SK-N-SH (cell line): ENCODE results near the gene UBE2S. TPM values are rescaled to one million over a fixed set of nuclear protein-coding genes. Genes with fewer than 3 reads are reported as not detected.

Experiments used
- CTCF ChIA-PET: fragments of 300-600, 350-600 bp; formaldehyde crosslinking; extraction: SDS; loops from one replicate; lab custom pipeline; 2021; lab: Yijun Ruan, JAX
- POLR2A ChIA-PET: fragments of 350-600 bp; sonication (Branson Sonifier 250); formaldehyde crosslinking; extraction: SDS; loops from one replicate; lab custom pipeline; 2020; ENCODE audit warnings: antibody characterized with exemption, inconsistent platforms; lab: Yijun Ruan, JAX
- DNase-seq: peaks from one replicate; pipeline ENCODE4 v3.0.0; 2012
- H2AFZ ChIP-seq: fragments of 200-600 bp; sonication (generic); 2 replicates; pipeline ENCODE4 v1.8.1; 2016; ENCODE audit warnings: antibody characterized with exemption, mild to moderate bottlenecking, low read depth
- H3F3A ChIP-seq: fragments of 200-600 bp; sonication (generic); replicated peaks from 2 replicates; pipeline ENCODE3; 2016; ENCODE audit warnings: antibody characterized with exemption, mild to moderate bottlenecking; ENCODE audit not compliant: insufficient read depth
- H3K27ac ChIP-seq, 2 experiments: fragments of 200-500 bp in 1 of 2; fragments of 200-600 bp in 1 of 2; sonication (Bioruptor generic) in 1 of 2; sonication (generic), shearing (Covaris generic) in 1 of 2; 2 replicates each; pipeline versions ENCODE4 v1.5.1 to v1.6.1; 2014 to 2016; ENCODE audit warnings: low read depth in 2 of 2, inconsistent platforms in 1 of 2, low read length in 1 of 2, mild to moderate bottlenecking in 1 of 2, mixed read lengths in 1 of 2
- H3K27me3 ChIP-seq: fragments of 200-600 bp; sonication (generic), shearing (Covaris generic); 2 replicates; pipeline ENCODE4 v1.6.1; 2016; ENCODE audit warnings: mixed run types; ENCODE audit not compliant: insufficient read depth
- H3K36me3 ChIP-seq, 2 experiments: fragments of 200-500 bp in 1 of 2; fragments of 200-600 bp in 1 of 2; sonication (Bioruptor generic) in 1 of 2; sonication (generic) in 1 of 2; replicated peaks in 1 of 2; 2 replicates each; pipeline versions ENCODE3 to v1.5.1; 2014 to 2016; ENCODE audit warnings: low read length in 1 of 2, mild to moderate bottlenecking in 1 of 2; ENCODE audit not compliant: insufficient read depth in 2 of 2, control insufficient read depth in 1 of 2
- H3K4me1 ChIP-seq, 2 experiments: fragments of 200-500 bp in 1 of 2; fragments of 200-600 bp in 1 of 2; sonication (Bioruptor generic) in 1 of 2; sonication (generic), shearing (Covaris generic) in 1 of 2; 2 replicates each; pipeline versions ENCODE4 v1.5.1 to v1.6.1; 2014 to 2016; ENCODE audit warnings: low read depth in 1 of 2, low read length in 1 of 2, mixed run types in 1 of 2; ENCODE audit not compliant: insufficient read depth in 2 of 2, control insufficient read depth in 1 of 2
- H3K4me2 ChIP-seq: fragments of 200-600 bp; sonication (generic), shearing (Covaris generic); 2 replicates; pipeline ENCODE4 v1.6.1; 2017; ENCODE audit warnings: mixed run types
- H3K4me3 ChIP-seq, 2 experiments: fragments of 200-500 bp in 1 of 2; fragments of 200-600 bp in 1 of 2; sonication (Bioruptor generic) in 1 of 2; sonication (generic), shearing (Covaris generic) in 1 of 2; 2 replicates each; pipeline versions ENCODE4 v1.5.1 to v1.8.1; 2014 to 2016; ENCODE audit warnings: low read depth in 2 of 2, inconsistent platforms in 1 of 2, low read length in 1 of 2, mild to moderate bottlenecking in 1 of 2, mixed read lengths in 1 of 2, moderate library complexity in 1 of 2
- H3K79me2 ChIP-seq: fragments of 200-600 bp; sonication (generic); 2 replicates; pipeline ENCODE4 v1.8.1; 2017; ENCODE audit warnings: mild to moderate bottlenecking; ENCODE audit not compliant: insufficient read depth
- H3K9ac ChIP-seq: fragments of 200-600 bp; sonication (generic); 2 replicates; pipeline ENCODE4 v1.6.1; 2017; ENCODE audit warnings: mixed run types
- H3K9me2 ChIP-seq: fragments of 200-600 bp; sonication (generic); 2 replicates; pipeline ENCODE4 v1.6.1; 2017; ENCODE audit warnings: mixed run types
- H3K9me3 ChIP-seq: fragments of 200-600 bp; sonication (generic); 2 replicates; pipeline ENCODE4 v1.6.1; 2017; ENCODE audit warnings: mixed run types, mild to moderate bottlenecking, moderate library complexity
- H4K20me1 ChIP-seq: fragments of 200-600 bp; sonication (generic); 2 replicates; pipeline ENCODE4 v1.6.1; 2017; ENCODE audit warnings: mild to moderate bottlenecking, mixed run types; ENCODE audit not compliant: insufficient read depth
- CHD2 ChIP-seq: fragments of 150-350 bp; IDR thresholded peaks from 2 replicates; pipeline ENCODE4 v1.6.1; 2018; ENCODE audit warnings: low read length; ENCODE audit not compliant: partially characterized antibody
- ELF1 ChIP-seq: IDR thresholded peaks from 2 replicates; pipeline ENCODE4 v1.4.0; 2012
- EZH2phosphoT487 ChIP-seq: fragments of 200-600 bp; sonication (generic); IDR thresholded peaks from 2 replicates; pipeline ENCODE4 v1.6.1; 2017; ENCODE audit warnings: low read depth, mixed run types, mild to moderate bottlenecking, antibody characterized with exemption, moderate library complexity, borderline replicate concordance
- GABPA ChIP-seq: IDR thresholded peaks from 2 replicates; pipeline ENCODE4 v1.4.0; 2012; ENCODE audit warnings: low read depth, mild to moderate bottlenecking
- JUND ChIP-seq: IDR thresholded peaks from 2 replicates; pipeline ENCODE4 v1.4.0; 2012
- POLR2AphosphoS5 ChIP-seq: IDR thresholded peaks from 2 replicates; pipeline ENCODE4 v1.6.1; 2012; ENCODE audit warnings: low read depth, low read length
- RAD21 ChIP-seq: IDR thresholded peaks from 2 replicates; pipeline ENCODE4 v1.6.1; 2012; ENCODE audit warnings: mild to moderate bottlenecking, low read length
- RCOR1 ChIP-seq: fragments of 150-350 bp; IDR thresholded peaks from 2 replicates; pipeline ENCODE4 v1.6.1; 2017; ENCODE audit warnings: antibody characterized with exemption, low read length
- RXRA ChIP-seq: IDR thresholded peaks from 2 replicates; pipeline ENCODE4 v1.4.0; 2012; ENCODE audit warnings: low read depth, mild to moderate bottlenecking, borderline replicate concordance
- SMC3 ChIP-seq: IDR thresholded peaks from 2 replicates; pipeline ENCODE4 v1.6.1; 2012; ENCODE audit warnings: low read depth, low read length, improper control_type of control experiment
- TAF1 ChIP-seq: IDR thresholded peaks from 2 replicates; pipeline ENCODE4 v1.6.1; 2012; ENCODE audit warnings: low read depth, mild to moderate bottlenecking, low read length, moderate library complexity, borderline replicate concordance
- TCF12 ChIP-seq: IDR thresholded peaks from 2 replicates; pipeline ENCODE4 v1.4.0; 2012
- YY1 ChIP-seq: IDR thresholded peaks from 2 replicates; pipeline ENCODE4 v1.4.0; 2012; ENCODE audit warnings: low read depth, mild to moderate bottlenecking
- WGBS: methylation state at CpG from one replicate; pipeline ENCODE4 v1.1.6; 2017; ENCODE audit warnings: low lambda C conversion rate; 5-methylcytosine and 5-hydroxymethylcytosine counted together
- polyA plus RNA-seq, 3 experiments: library from polyadenylated mRNA; depleted of rRNA; stranded (reverse); fragments of >200 nt; gene quantifications; 2 replicates each; pipeline ENCODE4 v1.2.3, GENCODE V29; 2012
- TF ChIP-seq, protein P1 (sequence below): fragments of 150-350 bp; IDR thresholded peaks from 2 replicates; pipeline ENCODE4 v1.6.1; 2016; ENCODE audit warnings: mild to moderate bottlenecking, low read depth, low read length
- TF ChIP-seq, protein P2 (sequence below): IDR thresholded peaks from 2 replicates; pipeline ENCODE4 v1.4.0; 2012; ENCODE audit warnings: low read depth
- TF ChIP-seq, protein P3 (sequence below): IDR thresholded peaks from 2 replicates; pipeline ENCODE4 v1.4.0; 2012; ENCODE audit warnings: low read depth, borderline replicate concordance

Gene UBE2S
- polyA plus RNA-seq, 1 of the 3 experiments (the other 2 are of a cell fraction), result 133 TPM

DNA sequence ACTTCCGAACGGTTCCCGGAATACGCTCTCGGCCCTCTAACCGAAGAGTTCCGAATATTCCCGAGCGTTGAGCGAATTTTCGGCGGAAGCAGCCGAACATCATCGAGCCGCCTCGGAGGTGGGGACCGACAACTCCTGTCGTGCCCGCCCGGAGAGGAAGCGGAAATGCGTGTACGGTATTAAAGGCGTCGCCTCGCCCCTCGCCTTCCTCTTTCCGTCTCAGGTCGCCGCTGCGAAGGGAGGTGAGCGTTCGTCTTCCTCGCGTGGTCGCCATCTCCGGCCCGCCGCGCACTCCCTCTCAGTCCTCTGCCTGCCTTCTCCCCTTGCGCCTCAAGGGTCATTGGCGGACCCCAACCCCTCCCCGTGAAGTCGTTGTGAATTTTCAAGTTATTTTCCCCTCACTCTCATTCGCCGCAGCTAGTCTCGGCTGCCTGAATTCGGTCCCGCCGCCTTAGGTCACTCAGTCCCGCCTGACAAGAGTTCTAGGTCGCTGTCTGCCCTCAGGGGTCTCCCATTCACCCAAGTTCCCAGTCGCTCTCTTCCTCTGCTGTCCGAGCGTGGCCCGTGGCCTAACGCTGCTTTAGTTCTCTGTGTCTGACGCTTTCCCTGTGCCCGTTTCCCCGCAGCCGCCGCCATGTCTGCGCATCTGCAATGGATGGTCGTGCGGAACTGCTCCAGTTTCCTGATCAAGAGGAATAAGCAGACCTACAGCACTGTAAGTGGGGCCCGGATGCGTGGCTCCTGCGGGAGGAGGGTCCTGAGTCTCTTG lies 21.7 kb downstream of the UBE2S start, which contains the start of gene RPL28 (continued):
- no peak for TF ChIP-seq EZH2phosphoT487
- TF ChIP-seq, protein P1, sequence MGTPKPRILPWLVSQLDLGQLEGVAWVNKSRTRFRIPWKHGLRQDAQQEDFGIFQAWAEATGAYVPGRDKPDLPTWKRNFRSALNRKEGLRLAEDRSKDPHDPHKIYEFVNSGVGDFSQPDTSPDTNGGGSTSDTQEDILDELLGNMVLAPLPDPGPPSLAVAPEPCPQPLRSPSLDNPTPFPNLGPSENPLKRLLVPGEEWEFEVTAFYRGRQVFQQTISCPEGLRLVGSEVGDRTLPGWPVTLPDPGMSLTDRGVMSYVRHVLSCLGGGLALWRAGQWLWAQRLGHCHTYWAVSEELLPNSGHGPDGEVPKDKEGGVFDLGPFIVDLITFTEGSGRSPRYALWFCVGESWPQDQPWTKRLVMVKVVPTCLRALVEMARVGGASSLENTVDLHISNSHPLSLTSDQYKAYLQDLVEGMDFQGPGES, result no peak; the same call in 1 of the 2 replicates
- TF ChIP-seq GABPA, result peak; percentile 90
- TF ChIP-seq, protein P2, sequence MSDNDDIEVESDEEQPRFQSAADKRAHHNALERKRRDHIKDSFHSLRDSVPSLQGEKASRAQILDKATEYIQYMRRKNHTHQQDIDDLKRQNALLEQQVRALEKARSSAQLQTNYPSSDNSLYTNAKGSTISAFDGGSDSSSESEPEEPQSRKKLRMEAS, result peak; percentile 64
- no peak for TF ChIP-seq TCF12
- TF ChIP-seq TAF1, result peak; percentile 100
- TF ChIP-seq RCOR1, result no peak
- no peak for TF ChIP-seq SMC3
- TF ChIP-seq POLR2AphosphoS5, result peak; percentile 100
- TF ChIP-seq RXRA, result no peak
- peak; percentile 63 for TF ChIP-seq ELF1
- no peak for TF ChIP-seq RAD21
- peak; percentile 53 for TF ChIP-seq YY1
- no peak for TF ChIP-seq CHD2

DNA sequence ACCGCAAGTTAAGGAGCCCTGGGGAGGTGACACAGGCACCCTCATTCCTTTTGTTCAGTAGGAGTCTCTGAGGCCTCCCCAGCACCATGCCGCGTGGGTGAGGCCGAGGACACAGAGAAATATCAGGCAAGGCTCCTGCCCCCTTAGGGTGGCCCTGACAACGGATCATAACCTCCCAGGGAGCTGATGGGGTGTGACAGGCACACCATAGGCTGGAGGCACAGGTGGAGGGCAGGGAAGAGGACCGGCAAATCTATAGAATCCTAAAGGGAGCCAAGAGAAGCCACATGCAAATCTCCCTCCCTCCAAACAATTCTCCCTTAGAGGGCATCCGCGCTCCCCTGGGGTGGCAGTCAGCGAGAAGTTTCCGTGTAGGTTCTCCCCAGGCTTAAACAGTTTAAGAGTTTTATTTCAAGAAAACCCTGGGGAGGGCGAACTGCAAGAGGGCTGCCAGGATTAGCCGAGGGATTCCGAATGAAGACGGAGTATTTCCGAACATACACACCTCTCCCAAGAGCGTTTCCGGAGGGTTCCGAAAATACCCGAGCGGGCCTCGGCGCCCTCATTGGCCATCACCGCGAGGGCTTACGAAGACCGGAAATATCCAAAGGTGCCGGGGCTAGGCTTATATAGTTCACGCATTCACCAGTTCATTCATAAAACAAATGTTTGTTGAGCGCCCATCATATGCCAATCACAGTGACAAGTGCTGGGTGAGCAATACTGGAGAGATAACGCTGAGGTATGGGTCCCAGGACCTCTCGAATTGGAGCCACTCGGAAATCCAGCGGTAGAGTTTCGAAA lies 22.5 kb downstream of the UBE2S start:
- Histone ChIP-seq H3K27me3 (no peaks in the 10 kb centered on the region), H3K79me2 (peaks cover 44% of the 10 kb centered on the region), H3K4me3 (peak overlapping the region; percentile 86 to 97), H3K27ac (peak overlapping the region; percentile 98), H3K36me3 (peaks cover 33 to 36% of the 10 kb centered on the region in 2 experiments), H2AFZ (peak overlapping the region; percentile 94), H3F3A (peaks cover 23% of the 10 kb centered on the region), H3K9ac (peak overlapping the region; percentile 97), H4K20me1 (peaks cover 42% of the 10 kb centered on the region), H3K4me2 (peak overlapping the region; percentile 78), H3K4me1 (peaks cover 25 to 46% of the 10 kb centered on the region in 2 experiments; a peak in 3 of 4 replicates), H3K9me3 (no peaks in the 10 kb centered on the region), H3K9me2 (no peaks in the 10 kb centered on the region)
- ChIA-PET CTCF (interaction anchor here (0.6 to 2.9 kb wide), 9 partner anchors 12 to 269 kb away, joined by 3 to 33 read pairs (median 6); partner anchors contain the start of gene DNAAF3), POLR2A (interaction anchor here (1.4 to 1.9 kb wide), 2 partner anchors 22 to 98 kb away, joined by 3 to 12 read pairs; partner anchors contain the start of gene UBE2S)
- 15% methylated on average over 11 of the region's 34 CpGs for WGBS
- TF ChIP-seq EZH2phosphoT487, result no peak
- no peak for TF ChIP-seq JUND
- TF ChIP-seq TAF1, result no peak
- TF ChIP-seq ELF1, result no peak
- TF ChIP-seq, protein P3, sequence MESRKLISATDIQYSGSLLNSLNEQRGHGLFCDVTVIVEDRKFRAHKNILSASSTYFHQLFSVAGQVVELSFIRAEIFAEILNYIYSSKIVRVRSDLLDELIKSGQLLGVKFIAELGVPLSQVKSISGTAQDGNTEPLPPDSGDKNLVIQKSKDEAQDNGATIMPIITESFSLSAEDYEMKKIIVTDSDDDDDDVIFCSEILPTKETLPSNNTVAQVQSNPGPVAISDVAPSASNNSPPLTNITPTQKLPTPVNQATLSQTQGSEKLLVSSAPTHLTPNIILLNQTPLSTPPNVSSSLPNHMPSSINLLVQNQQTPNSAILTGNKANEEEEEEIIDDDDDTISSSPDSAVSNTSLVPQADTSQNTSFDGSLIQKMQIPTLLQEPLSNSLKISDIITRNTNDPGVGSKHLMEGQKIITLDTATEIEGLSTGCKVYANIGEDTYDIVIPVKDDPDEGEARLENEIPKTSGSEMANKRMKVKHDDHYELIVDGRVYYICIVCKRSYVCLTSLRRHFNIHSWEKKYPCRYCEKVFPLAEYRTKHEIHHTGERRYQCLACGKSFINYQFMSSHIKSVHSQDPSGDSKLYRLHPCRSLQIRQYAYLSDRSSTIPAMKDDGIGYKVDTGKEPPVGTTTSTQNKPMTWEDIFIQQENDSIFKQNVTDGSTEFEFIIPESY, result peak; percentile 21; the same call in 1 of the 2 replicates
- DNase-seq, result peak; percentile 90
